Tibial nerve (tissue), 4 donors: Measurements from ENCODE around the gene ATG4D.

Source experiments
- EP300 ChIP-seq, 2 donors: sonication (generic); formaldehyde crosslinking; IDR thresholded peaks; one replicate each; pipeline ENCODE4 v1.6.1; 2017; ENCODE audit warnings: antibody characterized with exemption in 2 of 2, mild to moderate bottlenecking in 1 of 2
- TF ChIP-seq, protein P1 (sequence below), 5 experiments: fragments of 200-600 bp in 3 of 5; fragments of 450-650 bp in 2 of 5; sonication (generic) in 3 of 5; IDR thresholded peaks; one replicate each; pipeline ENCODE4 v1.5.1; 2016 to 2019; ENCODE audit warnings: antibody characterized with exemption in 5 of 5, mild to moderate bottlenecking in 3 of 5, moderate library complexity in 2 of 5

DNA sequence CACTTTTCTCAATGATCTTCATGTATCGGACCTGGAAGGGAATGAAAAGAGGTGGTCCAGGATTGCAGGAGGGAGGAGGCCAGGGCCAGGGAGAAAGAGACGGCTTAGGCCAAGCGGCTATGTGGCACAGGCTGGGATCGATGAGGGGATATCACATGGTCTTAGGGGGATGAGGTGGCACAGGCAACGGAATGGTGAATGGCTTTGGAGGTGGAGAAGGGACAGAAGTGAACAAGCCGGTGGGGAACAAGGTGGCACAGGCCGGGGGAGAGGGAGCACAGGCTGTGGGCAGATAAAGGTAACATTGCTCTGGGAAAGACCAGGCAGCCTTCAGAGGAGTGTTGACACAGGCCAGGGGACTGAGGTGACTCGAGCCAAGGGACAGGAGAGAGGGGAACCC lies 30.8 kb downstream of the ATG4D start:
- TF ChIP-seq, protein P1, sequence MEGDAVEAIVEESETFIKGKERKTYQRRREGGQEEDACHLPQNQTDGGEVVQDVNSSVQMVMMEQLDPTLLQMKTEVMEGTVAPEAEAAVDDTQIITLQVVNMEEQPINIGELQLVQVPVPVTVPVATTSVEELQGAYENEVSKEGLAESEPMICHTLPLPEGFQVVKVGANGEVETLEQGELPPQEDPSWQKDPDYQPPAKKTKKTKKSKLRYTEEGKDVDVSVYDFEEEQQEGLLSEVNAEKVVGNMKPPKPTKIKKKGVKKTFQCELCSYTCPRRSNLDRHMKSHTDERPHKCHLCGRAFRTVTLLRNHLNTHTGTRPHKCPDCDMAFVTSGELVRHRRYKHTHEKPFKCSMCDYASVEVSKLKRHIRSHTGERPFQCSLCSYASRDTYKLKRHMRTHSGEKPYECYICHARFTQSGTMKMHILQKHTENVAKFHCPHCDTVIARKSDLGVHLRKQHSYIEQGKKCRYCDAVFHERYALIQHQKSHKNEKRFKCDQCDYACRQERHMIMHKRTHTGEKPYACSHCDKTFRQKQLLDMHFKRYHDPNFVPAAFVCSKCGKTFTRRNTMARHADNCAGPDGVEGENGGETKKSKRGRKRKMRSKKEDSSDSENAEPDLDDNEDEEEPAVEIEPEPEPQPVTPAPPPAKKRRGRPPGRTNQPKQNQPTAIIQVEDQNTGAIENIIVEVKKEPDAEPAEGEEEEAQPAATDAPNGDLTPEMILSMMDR (IDR thresholded peaks at IDR 0.05), result no peak
- no peak for TF ChIP-seq EP300 (IDR thresholded peaks at IDR 0.05)
